ENCODE measurements around the gene CD86. TPM values are rescaled to one million over a fixed set of nuclear protein-coding genes. Genes with fewer than 3 reads are reported as not detected.

The CD86 gene
- total RNA-seq, 4 donors from 2014 or later: 0.92 to 2.4 (median 1.6) TPM

DNA sequence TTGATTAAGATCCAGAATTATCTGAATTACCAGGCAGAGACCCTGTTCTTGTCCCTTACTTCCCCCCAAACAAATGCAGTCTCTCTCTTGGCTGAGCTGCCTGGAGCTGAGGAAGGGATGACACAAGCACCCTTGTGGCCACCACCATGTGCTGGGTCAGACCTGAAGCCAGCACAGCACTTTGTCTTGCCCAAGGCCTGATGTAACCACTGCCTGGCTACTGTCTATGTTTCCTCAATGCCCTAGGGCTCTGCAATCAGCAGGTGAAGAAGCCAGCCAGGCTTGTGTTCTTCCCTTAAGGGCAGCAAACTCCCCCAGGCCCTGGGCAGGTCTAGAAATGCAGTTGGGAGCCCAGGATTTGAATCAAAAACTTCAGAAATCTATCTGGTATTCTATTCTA, 112.5 kb downstream of the CD86 start:
- Histone ChIP-seq H3K27ac (no peak overlapping the region), H3K9me3 (no peaks in the 10 kb centered on the region), H3K27me3 (no peaks in the 10 kb centered on the region), H3K4me1 (no peaks in the 10 kb centered on the region), H3K4me3 (no peak overlapping the region), H3K36me3 (no peaks in the 10 kb centered on the region)
- in situ Hi-C loops (cut with MboI; ENCODE audit: low sequenced_read_pairs in 4 of 4) (no loop called here), intact Hi-C loops (cut with DNase I; ENCODE audit: low total_unique reads) (no loop called here)
- ATAC-seq (no peak), DNase-seq (no peak)
- TF ChIP-seq, protein P1, sequence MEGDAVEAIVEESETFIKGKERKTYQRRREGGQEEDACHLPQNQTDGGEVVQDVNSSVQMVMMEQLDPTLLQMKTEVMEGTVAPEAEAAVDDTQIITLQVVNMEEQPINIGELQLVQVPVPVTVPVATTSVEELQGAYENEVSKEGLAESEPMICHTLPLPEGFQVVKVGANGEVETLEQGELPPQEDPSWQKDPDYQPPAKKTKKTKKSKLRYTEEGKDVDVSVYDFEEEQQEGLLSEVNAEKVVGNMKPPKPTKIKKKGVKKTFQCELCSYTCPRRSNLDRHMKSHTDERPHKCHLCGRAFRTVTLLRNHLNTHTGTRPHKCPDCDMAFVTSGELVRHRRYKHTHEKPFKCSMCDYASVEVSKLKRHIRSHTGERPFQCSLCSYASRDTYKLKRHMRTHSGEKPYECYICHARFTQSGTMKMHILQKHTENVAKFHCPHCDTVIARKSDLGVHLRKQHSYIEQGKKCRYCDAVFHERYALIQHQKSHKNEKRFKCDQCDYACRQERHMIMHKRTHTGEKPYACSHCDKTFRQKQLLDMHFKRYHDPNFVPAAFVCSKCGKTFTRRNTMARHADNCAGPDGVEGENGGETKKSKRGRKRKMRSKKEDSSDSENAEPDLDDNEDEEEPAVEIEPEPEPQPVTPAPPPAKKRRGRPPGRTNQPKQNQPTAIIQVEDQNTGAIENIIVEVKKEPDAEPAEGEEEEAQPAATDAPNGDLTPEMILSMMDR (IDR thresholded peaks at IDR 0.05 in 4 of 5, conservative IDR thresholded peaks at IDR 0.05 in 1 of 5): no peak
- TF ChIP-seq POLR2A (IDR thresholded peaks at IDR 0.05): no peak

DNA sequence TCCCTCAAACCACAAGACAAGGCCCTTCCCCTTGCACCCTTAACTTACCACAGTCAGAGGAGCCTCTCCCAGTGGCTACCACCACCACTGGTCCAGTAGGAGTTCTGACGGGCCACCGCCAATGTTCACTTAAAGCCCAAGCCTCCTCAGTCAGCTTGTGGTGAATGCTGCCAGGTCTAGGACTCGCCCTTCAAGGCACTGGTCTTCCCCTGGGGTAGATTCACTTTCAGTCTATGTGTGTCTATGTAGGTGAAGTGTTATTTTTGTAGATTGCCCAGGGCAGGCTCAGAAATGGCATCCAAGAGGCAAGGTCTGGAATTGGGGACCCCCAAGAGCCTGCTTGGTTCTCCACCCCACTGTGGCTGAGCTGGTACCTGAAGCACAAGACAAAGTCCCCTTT, 112.9 kb downstream of the CD86 start:
- in situ Hi-C loops (cut with MboI; ENCODE audit: low sequenced_read_pairs in 4 of 4): no loop called here
- no peak for DNase-seq
- no peak for ATAC-seq
- no peak overlapping the region for H3K27ac ChIP-seq
- H3K4me1 ChIP-seq: no peaks in the 10 kb centered on the region
- H3K36me3 ChIP-seq: no peaks in the 10 kb centered on the region
- no peak overlapping the region for H3K4me3 ChIP-seq
- no peak for TF ChIP-seq POLR2A (IDR thresholded peaks at IDR 0.05)
- TF ChIP-seq, protein P1 (IDR thresholded peaks at IDR 0.05 in 4 of 5, conservative IDR thresholded peaks at IDR 0.05 in 1 of 5): no peak
- H3K27me3 ChIP-seq: no peaks in the 10 kb centered on the region
- no peaks in the 10 kb centered on the region for H3K9me3 ChIP-seq
- intact Hi-C loops (cut with DNase I; ENCODE audit: low total_unique reads): no loop called here

DNA sequence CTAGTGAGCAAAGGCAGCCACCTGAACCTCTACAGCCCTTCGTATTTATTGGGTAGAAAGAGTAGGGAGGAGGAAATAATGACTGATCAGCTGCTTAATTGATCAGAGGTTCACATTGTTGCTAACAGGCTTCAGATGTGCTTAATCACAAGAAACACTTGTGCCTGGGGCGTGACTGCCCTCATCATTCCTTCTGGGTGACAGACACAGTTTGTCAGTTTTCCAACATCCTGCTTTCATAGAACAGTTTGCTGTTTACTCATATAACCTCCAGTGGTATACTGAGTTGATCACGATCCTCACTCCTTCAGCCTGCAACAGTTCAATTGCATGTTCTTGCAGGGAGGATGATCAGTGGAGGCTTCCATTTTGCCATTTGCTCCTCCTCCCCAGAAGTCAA, 114.7 kb downstream of the CD86 start:
- Histone ChIP-seq H3K4me3 (no peak overlapping the region), H3K36me3 (no peaks in the 10 kb centered on the region), H3K27ac (no peak overlapping the region), H3K9me3 (no peaks in the 10 kb centered on the region), H3K4me1 (no peaks in the 10 kb centered on the region), H3K27me3 (no peaks in the 10 kb centered on the region)
- TF ChIP-seq POLR2A (IDR thresholded peaks at IDR 0.05): no peak
- TF ChIP-seq, protein P1 (IDR thresholded peaks at IDR 0.05 in 4 of 5, conservative IDR thresholded peaks at IDR 0.05 in 1 of 5): no peak
- in situ Hi-C loops (cut with MboI; ENCODE audit: low sequenced_read_pairs in 4 of 4): no loop called here
- intact Hi-C loops (cut with DNase I; ENCODE audit: low total_unique reads): no loop called here
- no peak for DNase-seq
- ATAC-seq: no peak

Other genes starting within 250 kb of the CD86 start
- gene IQCB1, start 220.3 kb upstream of the CD86 start, total RNA-seq: 10 to 100 TPM in 3 of 4 donors, 1 to 10 TPM in 1; 8.8 to 14.0 (median 11.8) TPM
- gene EAF2, start 220.2 kb upstream of the CD86 start, total RNA-seq: 1 to 10 TPM; 2.6 to 5.7 (median 3.6) TPM
- gene SLC15A2, start 161.0 kb upstream of the CD86 start, total RNA-seq: under 1 TPM; 0.07 to 0.82 (median 0.41) TPM
- gene ILDR1, start 33.1 kb upstream of the CD86 start, total RNA-seq: not detected
- not detected for gene CASR, start 128.3 kb downstream of the CD86 start, total RNA-seq

Measured in gastrocnemius medialis (tissue), 4 donors.